ENCODE measurements around the gene CCDC85A.
A peak's percentile ranks its signal among the peaks of the same experiment; 100 is the strongest.

Gene CCDC85A

GRCh38 chr2:56231361-56231760, 47.6 kb downstream of the CCDC85A start:
- peak; percentile 29 for DNase-seq (ENCODE audit: low read depth)
- no peak overlapping the region for H3K4me3 ChIP-seq (ENCODE audit: low read depth, low read length)

- no peak overlapping the region for H3K4me3 ChIP-seq (ENCODE audit: low read depth, low read length)
- DNase-seq (ENCODE audit: low read depth): no peak
Observed at GRCh38 chr2:56232912-56233311, 49.1 kb downstream of the CCDC85A start.

- DNase-seq (ENCODE audit: low read depth): no peak
- H3K4me3 ChIP-seq (ENCODE audit: low read depth, low read length): no peak overlapping the region
Observed at GRCh38 chr2:56234241-56234640, 50.5 kb downstream of the CCDC85A start.

GRCh38 chr2:56239030-56239429, 55.2 kb downstream of the CCDC85A start:
- H3K4me3 ChIP-seq (ENCODE audit: low read depth, low read length): no peak overlapping the region
- no peak for DNase-seq (ENCODE audit: low read depth)

- DNase-seq (ENCODE audit: low read depth): peak; percentile 78
- H3K4me3 ChIP-seq (ENCODE audit: low read depth, low read length): no peak overlapping the region
Observed at GRCh38 chr2:56239437-56239836, 55.6 kb downstream of the CCDC85A start.

- no peak for DNase-seq (ENCODE audit: low read depth)
- no peak overlapping the region for H3K4me3 ChIP-seq (ENCODE audit: low read depth, low read length)
Observed at GRCh38 chr2:56240210-56240609, 56.4 kb downstream of the CCDC85A start.

DNA sequence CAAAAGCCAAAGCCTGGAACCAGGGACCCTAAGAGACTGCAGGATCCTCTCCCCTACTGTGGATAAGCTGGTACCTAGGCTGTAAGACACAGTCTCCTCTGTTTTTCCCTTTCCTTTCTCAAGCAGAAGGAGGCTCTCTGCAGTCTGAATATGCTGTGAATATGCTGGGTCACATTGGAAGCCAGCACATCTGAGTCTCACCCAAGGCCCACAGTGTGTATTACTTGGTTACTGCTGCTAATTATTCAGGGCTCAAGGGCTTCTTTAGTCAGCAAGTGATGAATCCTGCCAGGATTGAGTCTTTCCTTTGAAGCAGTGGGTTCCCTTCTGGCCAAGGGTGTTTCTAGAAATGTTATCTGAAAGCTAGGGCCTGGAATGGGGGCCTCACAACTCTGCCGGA, 60.7 kb downstream of the CCDC85A start:
- DNase-seq (ENCODE audit: low read depth): no peak
- no peak overlapping the region for H3K4me3 ChIP-seq (ENCODE audit: low read depth, low read length)

DNA sequence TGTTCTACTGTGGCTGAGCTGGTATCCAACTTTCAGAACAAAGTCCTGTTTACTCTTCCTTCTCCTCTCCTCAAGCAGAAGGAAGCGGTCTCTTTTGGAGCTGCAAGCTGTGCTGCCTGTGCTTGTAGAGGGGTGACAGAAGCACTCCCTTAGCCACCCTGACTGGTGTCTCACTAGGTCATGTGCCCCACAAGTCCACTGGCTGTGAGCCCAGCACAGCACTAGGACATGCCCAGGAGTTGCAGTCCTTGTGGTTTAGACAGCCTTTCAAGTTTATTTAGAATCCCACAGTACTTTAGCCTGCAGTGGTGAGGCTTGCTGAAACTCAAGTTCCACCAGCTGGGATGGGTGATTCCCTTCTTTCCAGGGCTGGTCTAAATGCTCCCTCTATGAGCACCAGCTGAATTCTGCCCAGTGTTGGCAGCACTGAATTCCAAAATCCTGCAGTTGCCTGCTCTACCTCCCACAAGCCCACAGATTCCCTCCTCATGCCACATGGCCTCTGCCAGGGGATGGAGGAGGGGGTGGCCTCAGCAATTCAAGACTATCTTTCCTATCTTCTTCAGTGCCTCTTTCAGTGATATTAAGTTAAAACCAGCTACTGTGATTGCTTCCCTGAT, 61.2 kb downstream of the CCDC85A start:
- no peak for DNase-seq (ENCODE audit: low read depth)
- no peak overlapping the region for H3K4me3 ChIP-seq (ENCODE audit: low read depth, low read length)

- DNase-seq (ENCODE audit: low read depth): peak; percentile 25
- no peak overlapping the region for H3K4me3 ChIP-seq (ENCODE audit: low read depth, low read length)
Observed at GRCh38 chr2:56248965-56249742, 65.4 kb downstream of the CCDC85A start.

- DNase-seq (ENCODE audit: low read depth): no peak
Observed at GRCh38 chr2:56250153-56250729, 66.5 kb downstream of the CCDC85A start.

DNA sequence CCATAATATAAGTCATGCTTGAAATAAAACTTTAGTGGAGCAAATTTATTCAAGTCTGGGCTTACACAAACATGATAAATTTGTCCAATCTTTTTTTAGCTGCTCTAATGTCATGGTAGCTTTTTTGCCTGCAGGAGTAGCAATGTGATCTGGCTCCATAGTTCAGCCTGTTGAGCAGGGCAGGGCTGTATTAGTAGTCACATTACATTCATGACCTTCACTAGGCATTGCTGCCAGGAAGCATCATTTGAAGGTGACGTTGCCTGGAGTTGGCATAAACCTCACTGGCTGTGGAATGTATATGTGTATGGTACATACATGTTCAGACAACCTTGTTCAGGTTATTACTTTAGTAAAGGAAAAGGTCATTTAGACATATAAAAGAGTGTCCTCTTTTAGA, 76.6 kb downstream of the CCDC85A start:
- H3K4me3 ChIP-seq (ENCODE audit: low read depth, low read length): no peak overlapping the region
- DNase-seq (ENCODE audit: low read depth): no peak

More at GRCh38 chr2:56250153-56250729, 66.5 kb downstream of the CCDC85A start:
- H3K4me3 ChIP-seq (ENCODE audit: low read depth, low read length): no peak overlapping the region

GRCh38 chr2:56262241-56262640, 78.5 kb downstream of the CCDC85A start:
- H3K4me3 ChIP-seq (ENCODE audit: low read depth, low read length): no peak overlapping the region
- DNase-seq (ENCODE audit: low read depth): no peak

DNA sequence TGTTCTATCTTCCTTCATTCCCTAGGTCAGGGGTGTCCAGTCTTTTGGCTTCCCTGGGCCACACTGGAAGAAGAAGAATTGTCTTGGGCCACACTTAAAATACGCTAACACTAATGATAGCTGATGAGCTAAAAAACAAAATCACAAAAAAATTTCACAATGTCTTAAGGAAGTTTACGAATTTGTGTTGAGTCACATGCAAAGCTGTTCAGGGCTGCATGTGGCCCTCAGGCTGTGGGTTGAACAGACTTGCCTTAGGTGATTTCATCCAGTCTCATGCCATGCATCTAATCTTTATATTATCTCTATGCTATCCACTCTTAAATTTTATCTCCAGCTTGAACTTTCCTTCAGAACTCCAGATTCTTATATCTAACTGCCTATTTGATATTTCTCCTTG, 80.1 kb downstream of the CCDC85A start:
- no peak for DNase-seq (ENCODE audit: low read depth)
- H3K4me3 ChIP-seq (ENCODE audit: low read depth, low read length): no peak overlapping the region

GRCh38 chr2:56266761-56267414, 83.1 kb downstream of the CCDC85A start:
- no peak overlapping the region for H3K4me3 ChIP-seq (ENCODE audit: low read depth, low read length)
- DNase-seq (ENCODE audit: low read depth): no peak

GRCh38 chr2:56267415-56267788, 83.6 kb downstream of the CCDC85A start:
- H3K4me3 ChIP-seq (ENCODE audit: low read depth, low read length): no peak overlapping the region

DNA sequence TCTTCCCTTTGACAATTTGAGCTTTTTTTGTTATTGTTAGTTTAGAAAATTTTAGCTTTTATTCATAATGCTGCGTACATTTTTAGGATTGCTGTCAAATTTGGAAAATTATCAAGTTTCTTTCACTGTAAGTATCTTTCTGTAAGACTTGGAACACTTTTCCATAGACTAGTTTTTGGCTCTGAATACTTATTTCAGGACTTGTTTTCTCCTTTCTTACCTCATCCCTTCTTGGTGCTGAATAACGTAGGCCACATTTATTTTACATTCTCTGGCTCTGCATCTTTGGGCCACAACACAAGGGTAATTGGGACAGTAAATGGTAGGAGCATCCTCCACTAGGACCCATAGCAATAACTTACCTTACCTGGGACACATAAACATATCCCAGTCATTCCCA, 85.1 kb downstream of the CCDC85A start:
- H3K4me3 ChIP-seq (ENCODE audit: low read depth, low read length): no peak overlapping the region
- no peak for DNase-seq (ENCODE audit: low read depth)

More at GRCh38 chr2:56267415-56267788, 83.6 kb downstream of the CCDC85A start:
- DNase-seq (ENCODE audit: low read depth): no peak

- no peak for DNase-seq (ENCODE audit: low read depth)
- no peak overlapping the region for H3K4me3 ChIP-seq (ENCODE audit: low read depth, low read length)
Observed at GRCh38 chr2:56271275-56271674, 87.5 kb downstream of the CCDC85A start.

- DNase-seq (ENCODE audit: low read depth): no peak
- no peak overlapping the region for H3K4me3 ChIP-seq (ENCODE audit: low read depth, low read length)
Observed at GRCh38 chr2:56285224-56285623, 101.4 kb downstream of the CCDC85A start.

- no peak overlapping the region for H3K4me3 ChIP-seq (ENCODE audit: low read depth, low read length)
- no peak for DNase-seq (ENCODE audit: low read depth)
Observed at GRCh38 chr2:56286936-56287335, 103.1 kb downstream of the CCDC85A start.

DNA sequence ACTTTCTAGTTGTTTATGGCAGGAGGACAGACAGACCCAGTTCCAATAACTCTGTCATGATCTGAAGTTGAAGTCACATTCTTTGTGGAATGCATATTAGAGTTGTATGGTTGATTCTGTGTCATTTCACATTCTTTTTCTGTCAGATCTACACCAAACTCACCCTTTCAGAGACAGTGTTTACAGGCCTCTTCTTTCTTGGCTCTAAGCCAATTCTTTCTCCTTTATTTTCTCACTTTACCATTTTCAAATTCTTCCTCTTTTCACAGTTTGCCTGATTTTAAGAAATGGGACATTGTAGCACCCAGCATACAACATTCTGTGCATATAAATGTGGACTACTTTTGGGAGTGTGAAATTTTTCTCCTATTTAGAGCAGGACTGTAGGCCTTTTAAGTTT, 103.7 kb downstream of the CCDC85A start:
- DNase-seq (ENCODE audit: low read depth): no peak
- H3K4me3 ChIP-seq (ENCODE audit: low read depth, low read length): no peak overlapping the region

Measured in skeletal muscle cell (primary cell).